Pancreas (tissue), 10 donors: ENCODE data around the gene PSORS1C1. TPM values are rescaled to one million over a fixed set of nuclear protein-coding genes. Genes with fewer than 3 reads are reported as not detected.

Experiments used
- ATAC-seq, 4 donors: fragments of 200-7000 bp; cut with Tn5 transposase; one replicate each; pipeline versions ENCODE4 v1.8.0 to v1.9.1; 2020; ENCODE audit warnings: mild to moderate bottlenecking in 4 of 4, moderate library complexity in 4 of 4
- DNase-seq, 6 donors: peaks; one replicate each; pipeline ENCODE4 v3.0.0-alpha.2; 2020
- FAIRE-seq: peaks from 2 replicates; lab custom pipeline; 2012; peaks lifted over from hg19 to GRCh38; lab: Jason Lieb, UNC
- H3K27ac ChIP-seq, 4 donors: fragments of 200-600 bp; sonication (generic); 1 replicate in 3 of 4; 2 replicates in 1 of 4; pipeline versions ENCODE4 v1.5.0 to v1.8.0; 2020
- H3K27me3 ChIP-seq, 4 donors: fragments of 200-600 bp; one replicate each; pipeline ENCODE4 v1.8.0; 2021
- H3K36me3 ChIP-seq, 3 donors: fragments of 200-600 bp; sonication (generic) in 1 of 3; one replicate each; pipeline versions ENCODE4 v1.5.0 to v1.8.0; 2020 to 2021
- H3K4me1 ChIP-seq, 3 donors: fragments of 200-600 bp; one replicate each; pipeline ENCODE4 v1.8.0; 2021
- H3K4me3 ChIP-seq, 4 donors: fragments of 200-600 bp; sonication (generic) in 2 of 4; one replicate each; pipeline versions ENCODE4 v1.5.0 to v1.8.0; 2020 to 2021
- H3K9me3 ChIP-seq, 4 donors: fragments of 200-600 bp; one replicate each; pipeline ENCODE4 v1.8.0; 2021
- WGBS, 2 donors: extraction: QIAGEN DNeasy Blood & Tissue Kit; methylation state at CpG; one replicate each; pipeline ENCODE4 v1.1.7; 2013; 5-methylcytosine and 5-hydroxymethylcytosine counted together
- intact Hi-C, 3 donors: fragments of 100-400 bp; cut with DNase I; formaldehyde crosslinking; loops; one replicate each; pipeline versions ENCODE4 v1.11.1 to v1.14.2; 2022
- polyA plus RNA-seq, 2 donors: library from polyadenylated mRNA; stranded (reverse); fragments of 200-250 nt; gene quantifications; one replicate each; pipeline ENCODE4 v1.2.3, GENCODE V29; 2013
- total RNA-seq, 6 donors: library from RNA; stranded (reverse); fragmentation: NEBNext Ultra II Directional in 4 of 6; extraction: Animal tissue kit (Norgen Biotek cat#: 25700) in 4 of 6; gene quantifications; one replicate each; pipeline versions ENCODE4 v1.2.1 to v1.2.4, GENCODE V29; 2021 to 2023
- TF ChIP-seq, protein P1 (sequence below), 4 donors: fragments of 200-600 bp; sonication (generic) in 3 of 4; IDR thresholded peaks; one replicate each; pipeline versions ENCODE4 v1.5.0 to v1.8.0; 2021; ENCODE audit warnings: antibody characterized with exemption in 4 of 4
- donor health status: healthy with polysubstance abuse.
- donor health status: DM: no; HTN: no; CAD: no; lungs with moderate emphysema.
- donor health status: DM: no; HTN: no; CAD: no.
- donor health status: control.
- donor health status: control.
- donor health status: Bipolar disorder and iron deficiency.
- donor health status: DM: yes; HTN: yes; CAD: no.
- donor health status: DM: no; HTN: no; CAD: no.
- donor health status: DM: no; HTN: no; CAD: no.
- donor health status: DM: yes; HTN: yes; CAD: no.

The PSORS1C1 gene
- total and polyA plus RNA-seq, 8 donors, result 0.06 to 1.9 (median 0.49) TPM

DNA sequence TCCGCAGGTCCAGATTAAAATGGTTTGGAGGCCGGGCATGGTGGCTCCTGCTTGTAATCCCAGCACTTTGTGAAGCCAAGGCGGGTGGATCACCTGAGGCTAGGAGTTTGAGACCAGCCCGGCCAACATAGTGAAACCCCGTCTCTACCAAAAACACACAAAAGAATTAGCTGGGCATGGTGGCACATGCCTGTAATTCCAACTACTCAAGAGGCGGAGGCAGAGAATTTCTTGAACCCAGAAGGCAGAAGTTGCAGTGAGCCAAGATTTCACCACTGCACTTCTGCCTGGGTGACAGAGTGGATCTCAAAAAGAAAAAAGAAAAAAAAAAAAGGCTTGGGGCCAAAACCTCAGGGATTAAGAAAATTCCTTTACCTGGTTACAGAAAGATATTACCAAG is 32.7 kb upstream of the PSORS1C1 start:
- TF ChIP-seq, protein P1, sequence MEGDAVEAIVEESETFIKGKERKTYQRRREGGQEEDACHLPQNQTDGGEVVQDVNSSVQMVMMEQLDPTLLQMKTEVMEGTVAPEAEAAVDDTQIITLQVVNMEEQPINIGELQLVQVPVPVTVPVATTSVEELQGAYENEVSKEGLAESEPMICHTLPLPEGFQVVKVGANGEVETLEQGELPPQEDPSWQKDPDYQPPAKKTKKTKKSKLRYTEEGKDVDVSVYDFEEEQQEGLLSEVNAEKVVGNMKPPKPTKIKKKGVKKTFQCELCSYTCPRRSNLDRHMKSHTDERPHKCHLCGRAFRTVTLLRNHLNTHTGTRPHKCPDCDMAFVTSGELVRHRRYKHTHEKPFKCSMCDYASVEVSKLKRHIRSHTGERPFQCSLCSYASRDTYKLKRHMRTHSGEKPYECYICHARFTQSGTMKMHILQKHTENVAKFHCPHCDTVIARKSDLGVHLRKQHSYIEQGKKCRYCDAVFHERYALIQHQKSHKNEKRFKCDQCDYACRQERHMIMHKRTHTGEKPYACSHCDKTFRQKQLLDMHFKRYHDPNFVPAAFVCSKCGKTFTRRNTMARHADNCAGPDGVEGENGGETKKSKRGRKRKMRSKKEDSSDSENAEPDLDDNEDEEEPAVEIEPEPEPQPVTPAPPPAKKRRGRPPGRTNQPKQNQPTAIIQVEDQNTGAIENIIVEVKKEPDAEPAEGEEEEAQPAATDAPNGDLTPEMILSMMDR (IDR thresholded peaks at IDR 0.05), result no peak
- no peaks in the 10 kb centered on the region for H3K4me1 ChIP-seq
- no peaks in the 10 kb centered on the region for H3K27me3 ChIP-seq
- H3K36me3 ChIP-seq, result no peaks in the 10 kb centered on the region
- DNase-seq (no peak), ATAC-seq (no peak), FAIRE-seq (no peak)
- no peak overlapping the region for H3K27ac ChIP-seq
- no peaks in the 10 kb centered on the region for H3K9me3 ChIP-seq
- H3K4me3 ChIP-seq, result no peak overlapping the region
- intact Hi-C loops, result loop anchor here (5.0 to 10.0 kb wide), 3 partner anchors 157 to 257 kb away; no protein-coding TSS in a partner anchor
- 69 to 87% methylated on average over 6 of the region's 6 CpGs for WGBS, 2 donors

DNA sequence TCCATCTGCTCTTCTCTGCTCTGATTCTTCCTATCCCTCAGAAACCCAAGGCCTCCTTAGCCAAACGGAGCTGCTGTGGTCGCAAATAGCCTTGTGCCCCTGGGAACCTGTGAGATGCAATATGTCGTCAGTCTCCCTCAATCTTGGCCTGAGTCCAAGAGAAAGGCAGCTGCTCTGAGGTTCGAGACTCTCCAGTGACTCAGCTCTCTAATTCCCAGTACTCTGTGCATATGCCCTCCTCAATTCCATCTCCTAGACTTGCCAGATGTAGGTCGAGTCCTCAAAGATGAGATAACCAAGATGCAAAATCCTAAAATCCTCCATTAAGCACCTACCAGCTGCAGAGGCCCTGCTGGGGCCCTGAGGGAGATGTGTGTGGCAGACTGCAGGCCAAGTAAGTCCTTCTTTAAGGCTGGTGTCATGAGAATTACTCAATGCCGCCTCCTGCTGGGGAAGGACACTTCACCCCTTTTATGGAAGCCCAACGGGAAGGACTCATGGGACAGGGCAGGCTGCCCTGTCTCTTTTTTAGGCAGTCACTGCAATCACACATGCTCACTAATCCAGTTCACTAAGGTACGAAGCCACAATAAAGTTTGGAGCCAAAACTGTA is 30.8 kb upstream of the PSORS1C1 start:
- H3K4me1 ChIP-seq, result no peaks in the 10 kb centered on the region
- intact Hi-C loops, result loop anchor here (5.0 to 10.0 kb wide), 3 partner anchors 159 to 259 kb away; no protein-coding TSS in a partner anchor
- H3K27ac ChIP-seq, result no peak overlapping the region
- ATAC-seq (peak in 2 of 4 donors; percentile 39 to 41), FAIRE-seq (no peak), DNase-seq (peak in 2 of 6 donors; percentile 8 to 37)
- H3K9me3 ChIP-seq, result no peaks in the 10 kb centered on the region
- no peaks in the 10 kb centered on the region for H3K36me3 ChIP-seq
- no peak overlapping the region for H3K4me3 ChIP-seq
- TF ChIP-seq, protein P1 (IDR thresholded peaks at IDR 0.05), result no peak
- 37 to 58% methylated on average over 8 of the region's 8 CpGs for WGBS, 2 donors
- H3K27me3 ChIP-seq, result no peaks in the 10 kb centered on the region

DNA sequence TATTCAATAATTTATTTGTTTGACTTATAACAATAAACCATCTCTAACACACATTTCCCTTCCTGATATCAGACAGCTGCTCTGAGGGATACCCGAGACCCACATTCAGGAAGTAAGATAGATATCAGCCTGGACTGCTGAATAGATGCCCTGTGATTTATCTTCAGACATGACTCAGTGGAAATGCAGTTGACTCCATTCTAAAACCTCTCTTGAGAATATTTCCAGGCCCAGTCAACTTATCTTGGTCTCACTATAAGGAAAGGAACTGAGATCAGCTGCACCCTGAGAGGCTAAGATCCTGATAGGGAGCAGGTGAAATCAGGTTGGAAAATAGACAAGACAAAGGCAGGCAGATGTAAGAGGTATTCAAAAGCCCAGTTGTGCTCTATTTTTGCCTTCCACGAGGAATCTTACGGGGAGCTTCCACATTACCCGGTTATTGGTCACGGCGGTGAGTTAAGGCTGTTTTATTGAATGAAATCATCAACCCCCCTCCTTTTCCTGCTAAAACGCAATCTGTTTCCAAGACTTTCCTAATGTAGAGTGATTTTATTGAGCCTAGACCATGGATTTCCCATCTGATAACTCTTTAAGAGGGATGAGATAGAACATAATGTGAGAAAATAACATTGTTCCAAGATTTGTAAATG is 27.7 kb upstream of the PSORS1C1 start:
- H3K4me3 ChIP-seq, result no peak overlapping the region
- TF ChIP-seq, protein P1 (IDR thresholded peaks at IDR 0.05), result no peak
- intact Hi-C loops, result loop anchor here (5.0 to 10.0 kb wide), 3 partner anchors 162 to 265 kb away; no protein-coding TSS in a partner anchor
- DNase-seq, result no peak
- 24 to 29% methylated on average over 7 of the region's 7 CpGs for WGBS, 2 donors
- no peaks in the 10 kb centered on the region for H3K27me3 ChIP-seq
- H3K9me3 ChIP-seq, result no peaks in the 10 kb centered on the region
- H3K4me1 ChIP-seq, result no peaks in the 10 kb centered on the region
- no peaks in the 10 kb centered on the region for H3K36me3 ChIP-seq
- ATAC-seq, result peak in 2 of 4 donors; percentile 11 to 14
- no peak for FAIRE-seq
- no peak overlapping the region for H3K27ac ChIP-seq

DNA sequence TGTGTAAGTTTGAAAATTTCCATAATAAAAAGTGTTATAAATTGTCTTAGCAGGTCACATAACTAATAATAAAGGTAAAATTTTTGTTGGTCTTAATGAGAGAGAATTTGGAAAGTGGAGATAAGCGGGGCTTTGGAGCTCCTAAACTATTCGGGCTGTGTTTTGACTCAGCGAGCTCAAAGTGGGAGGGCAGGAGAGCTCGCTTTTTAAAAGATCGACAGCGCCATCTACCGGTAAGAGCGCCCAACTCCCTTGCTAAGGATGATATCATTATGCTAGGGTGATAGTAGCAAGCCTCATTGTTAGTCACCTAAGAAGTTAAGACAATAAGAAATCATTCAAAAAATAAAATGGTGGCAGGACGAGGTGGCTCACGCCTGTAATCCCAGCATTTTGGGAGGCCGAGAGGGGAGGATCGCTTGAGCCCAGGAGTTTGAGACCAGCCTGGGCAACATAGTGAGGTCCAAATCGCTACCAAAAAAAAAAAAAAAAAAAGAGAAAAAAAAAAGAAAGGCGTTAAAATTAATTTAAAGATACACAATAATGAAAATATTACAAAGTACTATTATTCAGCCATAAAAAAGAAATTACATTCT is 27.0 kb upstream of the PSORS1C1 start:
- no peaks in the 10 kb centered on the region for H3K4me1 ChIP-seq
- no peak overlapping the region for H3K27ac ChIP-seq
- TF ChIP-seq, protein P1 (IDR thresholded peaks at IDR 0.05), result peak; percentile 61 to 76 (median 74)
- FAIRE-seq, result peak; percentile 37
- H3K36me3 ChIP-seq, result no peaks in the 10 kb centered on the region
- intact Hi-C loops, result loop anchor here (5.0 to 10.0 kb wide), 3 partner anchors 163 to 265 kb away; no protein-coding TSS in a partner anchor
- no peaks in the 10 kb centered on the region for H3K27me3 ChIP-seq
- peak; percentile 97 to 99 (median 98) for ATAC-seq
- 9% methylated on average over 14 of the region's 14 CpGs for WGBS, 2 donors
- DNase-seq, result peak; percentile 64 to 94 (median 82)
- no peak overlapping the region for H3K4me3 ChIP-seq
- H3K9me3 ChIP-seq, result no peaks in the 10 kb centered on the region
